NT2/D1 (cell line): ENCODE measurements around the gene GPR33.

ENCODE experiments used
- SUZ12 ChIP-seq: IDR thresholded peaks from 2 replicates; pipeline ENCODE4 v1.6.1; 2011; ENCODE audit not compliant: insufficient read length, insufficient read depth; ENCODE audit errors: extremely low read depth
- YY1 ChIP-seq: IDR thresholded peaks from 2 replicates; pipeline ENCODE4 v1.6.1; 2011; ENCODE audit not compliant: insufficient read length, insufficient read depth
- ZNF274 ChIP-seq: IDR thresholded peaks from 2 replicates; pipeline ENCODE4 v1.6.1; 2011; ENCODE audit warnings: mild to moderate bottlenecking, low read depth, low read length

- TF ChIP-seq YY1 (no peak), ZNF274 (no peak), SUZ12 (no peak)
These were observed 38.7 kb downstream of the GPR33 start for GRCh38 chr14:31449136-31449535.
